OCI-LY1 (cell line): ENCODE data around the gene TTLL5.

ENCODE experiments used
- H2AFZ ChIP-seq: fragments of 200-600 bp; sonication (generic), shearing (Covaris generic); 2 replicates; pipeline ENCODE4 v1.6.0; 2014; ENCODE audit warnings: antibody characterized with exemption, mild to moderate bottlenecking, low read length
- H3F3A ChIP-seq: fragments of 200-600 bp; sonication (generic), shearing (Covaris generic); 2 replicates; pipeline ENCODE4 v1.6.0; 2014; ENCODE audit warnings: mild to moderate bottlenecking, antibody characterized with exemption, low read length, moderate library complexity; ENCODE audit not compliant: insufficient read depth
- H3K27ac ChIP-seq: fragments of 200-600 bp; sonication (generic); 2 replicates; pipeline ENCODE4 v1.5.1; 2014; ENCODE audit warnings: low read length, mixed run types, mild to moderate bottlenecking, low read depth; ENCODE audit not compliant: poor library complexity, severe bottlenecking
- H3K27me3 ChIP-seq: fragments of 200-600 bp; sonication (generic); 2 replicates; pipeline ENCODE4 v1.6.0; 2014; ENCODE audit warnings: antibody characterized with exemption, mild to moderate bottlenecking, low read length, moderate library complexity; ENCODE audit not compliant: insufficient read depth
- H3K36me3 ChIP-seq: fragments of 200-600 bp; sonication (generic); 2 replicates; pipeline ENCODE4 v1.6.1; 2014; ENCODE audit warnings: mild to moderate bottlenecking, antibody characterized with exemption, low read length, moderate library complexity, mixed read lengths; ENCODE audit not compliant: insufficient read depth
- H3K4me1 ChIP-seq: fragments of 200-600 bp; sonication (generic); 2 replicates; pipeline ENCODE4 v1.5.1; 2014; ENCODE audit warnings: mild to moderate bottlenecking, low read length, moderate library complexity; ENCODE audit not compliant: insufficient read depth, severe bottlenecking
- H3K4me2 ChIP-seq: fragments of 200-600 bp; sonication (generic), shearing (Covaris generic); 2 replicates; pipeline ENCODE4 v1.6.1; 2014; ENCODE audit warnings: low read length
- H3K4me3 ChIP-seq: fragments of 200-600 bp; sonication (generic); 2 replicates; pipeline ENCODE4 v1.5.1; 2014; ENCODE audit warnings: low read length, low read depth, mild to moderate bottlenecking, mixed read lengths; ENCODE audit not compliant: poor library complexity, severe bottlenecking
- H3K79me2 ChIP-seq: fragments of 200-600 bp; shearing (Covaris generic); 2 replicates; pipeline ENCODE4 v1.6.1; 2016; ENCODE audit warnings: mixed run types, low read length, mixed read lengths; ENCODE audit not compliant: insufficient read depth
- H3K9ac ChIP-seq: fragments of 200-600 bp; sonication (generic), shearing (Covaris generic); 2 replicates; pipeline ENCODE4 v1.6.1; 2014; ENCODE audit warnings: mild to moderate bottlenecking, low read length, mixed read lengths
- H3K9me2 ChIP-seq: fragments of 200-600 bp; sonication (generic), shearing (Covaris generic); 2 replicates; pipeline ENCODE4 v1.6.1; 2014; ENCODE audit warnings: low read depth, mild to moderate bottlenecking, low read length, mixed read lengths
- H3K9me3 ChIP-seq: fragments of 200-600 bp; shearing (Covaris generic); 2 replicates; pipeline ENCODE4 v1.6.1; 2014; ENCODE audit warnings: low read length, mixed read lengths
- H4K20me1 ChIP-seq: fragments of 200-600 bp; sonication (generic), shearing (Covaris generic); 2 replicates; pipeline ENCODE4 v1.6.0; 2016; ENCODE audit warnings: mild to moderate bottlenecking, low read length; ENCODE audit not compliant: insufficient read depth
- CTCF ChIP-seq: fragments of 200-600 bp; sonication (generic), shearing (Covaris generic); IDR thresholded peaks from 2 replicates; pipeline ENCODE4 v1.5.1; 2017; ENCODE audit warnings: mild to moderate bottlenecking, antibody characterized with exemption, low read length, moderate library complexity, mixed read lengths
- EZH2 ChIP-seq: fragments of 200-600 bp; sonication (generic), shearing (Covaris generic); IDR thresholded peaks from 2 replicates; pipeline ENCODE4 v1.8.0; 2017; ENCODE audit warnings: borderline replicate concordance, mixed run types, mild to moderate bottlenecking, antibody characterized with exemption, low read length, moderate library complexity, mixed read lengths

TTLL5 gene

GRCh38 chr14:75625034-75625433 lies 36.0 kb upstream of the TTLL5 start:
- Histone ChIP-seq H3K79me2 (no peaks in the 10 kb centered on the region), H3K9me2 (no peaks in the 10 kb centered on the region), H3K4me3 (no peak overlapping the region), H3K9ac (no peak overlapping the region), H3K4me1 (peaks cover 3% of the 10 kb centered on the region), H4K20me1 (no peaks in the 10 kb centered on the region), H3K27ac (no peak overlapping the region), H3F3A (no peaks in the 10 kb centered on the region), H3K36me3 (no peaks in the 10 kb centered on the region), H3K27me3 (no peaks in the 10 kb centered on the region), H2AFZ (no peak overlapping the region), H3K4me2 (no peak overlapping the region), H3K9me3 (no peaks in the 10 kb centered on the region)
- TF ChIP-seq CTCF = no peak
- no peak for TF ChIP-seq EZH2

DNA sequence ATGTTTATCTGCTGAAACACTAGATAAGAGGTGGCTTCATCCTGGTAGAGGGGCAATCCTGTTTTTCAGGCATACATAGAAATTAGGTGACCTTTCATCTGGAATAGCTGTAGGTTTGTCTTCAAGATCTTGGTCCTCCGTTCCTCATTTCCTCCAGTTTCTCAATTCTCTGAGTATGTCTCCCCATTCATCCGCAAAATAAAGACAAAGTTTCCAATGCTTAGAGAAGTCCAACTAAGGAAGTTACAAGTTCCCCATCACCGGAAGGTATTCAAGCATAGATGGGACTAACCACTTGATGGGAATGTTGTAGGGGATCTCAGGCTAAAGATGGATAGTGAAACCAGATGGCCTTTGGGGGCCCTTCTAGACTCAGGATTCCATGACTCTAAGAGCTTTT lies 34.6 kb upstream of the TTLL5 start:
- no peaks in the 10 kb centered on the region for H3F3A ChIP-seq
- no peaks in the 10 kb centered on the region for H3K36me3 ChIP-seq
- H3K4me2 ChIP-seq = no peak overlapping the region
- no peaks in the 10 kb centered on the region for H3K9me3 ChIP-seq
- H3K27me3 ChIP-seq = no peaks in the 10 kb centered on the region
- no peak overlapping the region for H3K4me3 ChIP-seq
- no peaks in the 10 kb centered on the region for H3K79me2 ChIP-seq
- TF ChIP-seq CTCF = no peak
- TF ChIP-seq EZH2 = no peak
- peaks cover 3% of the 10 kb centered on the region for H3K4me1 ChIP-seq
- H3K9me2 ChIP-seq = no peaks in the 10 kb centered on the region
- H2AFZ ChIP-seq = no peak overlapping the region
- H3K27ac ChIP-seq = no peak overlapping the region
- H4K20me1 ChIP-seq = no peaks in the 10 kb centered on the region
- no peak overlapping the region for H3K9ac ChIP-seq

GRCh38 chr14:75626863-75627262 lies 34.2 kb upstream of the TTLL5 start:
- no peaks in the 10 kb centered on the region for H3F3A ChIP-seq
- H4K20me1 ChIP-seq = no peaks in the 10 kb centered on the region
- no peaks in the 10 kb centered on the region for H3K9me2 ChIP-seq
- no peaks in the 10 kb centered on the region for H3K79me2 ChIP-seq
- H3K27me3 ChIP-seq = no peaks in the 10 kb centered on the region
- no peak overlapping the region for H3K9ac ChIP-seq
- H2AFZ ChIP-seq = no peak overlapping the region
- no peak overlapping the region for H3K4me2 ChIP-seq
- no peaks in the 10 kb centered on the region for H3K36me3 ChIP-seq
- no peaks in the 10 kb centered on the region for H3K9me3 ChIP-seq
- TF ChIP-seq EZH2 (no peak), CTCF (no peak)
- peaks cover 3% of the 10 kb centered on the region for H3K4me1 ChIP-seq
- no peak overlapping the region for H3K4me3 ChIP-seq
- H3K27ac ChIP-seq = no peak overlapping the region
